Gastrocnemius medialis (tissue), 4 donors: ENCODE measurements around the gene RNF113B.

Experiments used
- CTCF ChIP-seq, 5 experiments: fragments of 450-650 bp in 3 of 5; fragments of 200-600 bp in 2 of 5; sonication (generic) in 2 of 5; IDR thresholded peaks in 4 of 5; conservative IDR thresholded peaks in 1 of 5; 1 replicate in 4 of 5; 2 replicates in 1 of 5; pipeline ENCODE4 v1.5.1; 2016 to 2019; ENCODE audit warnings: antibody characterized with exemption in 5 of 5, mild to moderate bottlenecking in 3 of 5, moderate library complexity in 3 of 5
- POLR2A ChIP-seq, 2 donors: fragments of 450-650 bp; IDR thresholded peaks; one replicate each; pipeline ENCODE4 v1.6.1; 2017; ENCODE audit warnings: antibody characterized with exemption in 2 of 2, mild to moderate bottlenecking in 2 of 2, moderate library complexity in 2 of 2

GRCh38 chr13:98223741-98224140 is 46.7 kb upstream of the RNF113B start:
- TF ChIP-seq CTCF (IDR thresholded peaks at IDR 0.05 in 4 of 5, conservative IDR thresholded peaks at IDR 0.05 in 1 of 5) (no peak), POLR2A (IDR thresholded peaks at IDR 0.05) (no peak)
